Measurements from ENCODE around the gene IGF1R. TPM values are rescaled to one million over a fixed set of nuclear protein-coding genes. Genes with fewer than 3 reads are reported as not detected.

Gene IGF1R
- total RNA-seq, 2 experiments from 2014 or later: 22.8 to 24.7 TPM

DNA sequence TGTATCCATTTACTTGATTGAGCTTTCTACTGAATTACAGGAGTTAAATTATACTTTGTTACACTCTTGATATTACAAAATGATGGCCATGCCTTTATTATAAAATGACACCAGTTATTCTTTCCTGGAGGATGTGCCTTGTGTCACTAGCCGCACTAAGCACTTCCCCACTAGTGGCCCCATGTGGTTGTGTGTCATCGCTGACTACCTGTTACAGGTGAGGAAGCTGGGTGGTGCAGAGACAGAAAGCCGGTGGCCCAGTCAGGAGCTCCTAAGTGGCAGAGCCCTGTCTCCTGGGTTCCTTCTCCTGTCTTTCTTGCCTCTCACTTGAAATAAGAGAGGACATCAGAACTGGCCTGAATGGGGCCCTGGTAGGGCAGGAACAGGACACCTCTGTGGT, 96.8 kb downstream of the IGF1R start:
- H3K27me3 Mint-ChIP-seq: no peaks in the 10 kb centered on the region
- no peak for ATAC-seq
- no peak overlapping the region for H3K4me3 Mint-ChIP-seq
- DNase-seq: no peak
- ChIA-PET POLR2A (no interaction called here), CTCF (interaction anchor here (0.9 to 1.8 kb wide), 3 partner anchors 9 to 85 kb away, joined by 3 to 4 read pairs (median 3); no protein-coding TSS in a partner anchor)
- TF ChIP-seq, protein P1, sequence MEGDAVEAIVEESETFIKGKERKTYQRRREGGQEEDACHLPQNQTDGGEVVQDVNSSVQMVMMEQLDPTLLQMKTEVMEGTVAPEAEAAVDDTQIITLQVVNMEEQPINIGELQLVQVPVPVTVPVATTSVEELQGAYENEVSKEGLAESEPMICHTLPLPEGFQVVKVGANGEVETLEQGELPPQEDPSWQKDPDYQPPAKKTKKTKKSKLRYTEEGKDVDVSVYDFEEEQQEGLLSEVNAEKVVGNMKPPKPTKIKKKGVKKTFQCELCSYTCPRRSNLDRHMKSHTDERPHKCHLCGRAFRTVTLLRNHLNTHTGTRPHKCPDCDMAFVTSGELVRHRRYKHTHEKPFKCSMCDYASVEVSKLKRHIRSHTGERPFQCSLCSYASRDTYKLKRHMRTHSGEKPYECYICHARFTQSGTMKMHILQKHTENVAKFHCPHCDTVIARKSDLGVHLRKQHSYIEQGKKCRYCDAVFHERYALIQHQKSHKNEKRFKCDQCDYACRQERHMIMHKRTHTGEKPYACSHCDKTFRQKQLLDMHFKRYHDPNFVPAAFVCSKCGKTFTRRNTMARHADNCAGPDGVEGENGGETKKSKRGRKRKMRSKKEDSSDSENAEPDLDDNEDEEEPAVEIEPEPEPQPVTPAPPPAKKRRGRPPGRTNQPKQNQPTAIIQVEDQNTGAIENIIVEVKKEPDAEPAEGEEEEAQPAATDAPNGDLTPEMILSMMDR (IDR thresholded peaks at IDR 0.05): no peak
- intact Hi-C loops (cut with micrococcal nuclease): no loop called here
- peaks cover 53% of the 10 kb centered on the region for H3K4me1 Mint-ChIP-seq (ENCODE audit: low read depth)
- H3K27ac Mint-ChIP-seq: no peak overlapping the region
- no peaks in the 10 kb centered on the region for H3K36me3 Mint-ChIP-seq (ENCODE audit: low read depth)
- H3K9me3 Mint-ChIP-seq: no peaks in the 10 kb centered on the region

DNA sequence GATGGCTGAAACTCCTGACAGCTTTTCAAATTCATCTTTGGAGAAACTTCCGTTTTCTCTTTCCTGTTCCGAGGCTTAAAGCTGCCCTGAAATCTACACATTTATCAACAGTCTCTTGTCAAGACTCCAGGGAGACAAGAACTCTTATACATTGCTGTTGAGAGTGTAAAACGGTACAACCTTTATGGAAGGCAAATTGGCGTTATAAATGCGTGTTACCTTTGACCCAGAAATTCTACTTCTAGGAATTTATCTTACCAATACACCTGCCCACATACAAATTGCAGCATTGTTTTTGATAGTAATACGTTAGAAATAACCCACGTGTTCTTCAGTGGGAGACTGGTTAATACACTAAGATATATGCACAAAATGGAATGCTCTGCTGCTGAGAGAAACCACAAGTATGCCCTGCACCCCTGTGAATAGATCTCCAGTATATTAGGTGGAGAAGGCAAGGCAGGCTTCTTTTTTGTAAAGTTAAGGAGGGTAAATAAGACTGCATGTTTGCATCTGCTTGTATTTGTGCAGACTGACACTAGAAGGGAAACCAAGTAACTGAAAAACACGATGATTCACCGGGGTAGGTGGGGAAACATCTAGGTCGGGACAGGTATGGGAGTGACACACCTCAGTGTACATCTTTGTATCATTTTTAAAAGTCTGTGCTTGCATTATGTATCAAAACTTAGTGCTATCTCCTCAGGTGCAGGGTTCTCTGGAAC, 97.5 kb downstream of the IGF1R start:
- no peaks in the 10 kb centered on the region for H3K27me3 Mint-ChIP-seq
- TF ChIP-seq, protein P1 (IDR thresholded peaks at IDR 0.05): no peak
- no peak for ATAC-seq
- H3K4me1 Mint-ChIP-seq (ENCODE audit: low read depth): peaks cover 49% of the 10 kb centered on the region
- no peak overlapping the region for H3K4me3 Mint-ChIP-seq
- H3K9me3 Mint-ChIP-seq: no peaks in the 10 kb centered on the region
- ChIA-PET POLR2A (no interaction called here), CTCF (interaction anchor here (0.9 to 1.8 kb wide), 2 partner anchors 8 to 33 kb away, joined by 3 to 4 read pairs; no protein-coding TSS in a partner anchor)
- intact Hi-C loops (cut with micrococcal nuclease): no loop called here
- H3K27ac Mint-ChIP-seq: no peak overlapping the region
- H3K36me3 Mint-ChIP-seq (ENCODE audit: low read depth): no peaks in the 10 kb centered on the region
- DNase-seq: no peak

DNA sequence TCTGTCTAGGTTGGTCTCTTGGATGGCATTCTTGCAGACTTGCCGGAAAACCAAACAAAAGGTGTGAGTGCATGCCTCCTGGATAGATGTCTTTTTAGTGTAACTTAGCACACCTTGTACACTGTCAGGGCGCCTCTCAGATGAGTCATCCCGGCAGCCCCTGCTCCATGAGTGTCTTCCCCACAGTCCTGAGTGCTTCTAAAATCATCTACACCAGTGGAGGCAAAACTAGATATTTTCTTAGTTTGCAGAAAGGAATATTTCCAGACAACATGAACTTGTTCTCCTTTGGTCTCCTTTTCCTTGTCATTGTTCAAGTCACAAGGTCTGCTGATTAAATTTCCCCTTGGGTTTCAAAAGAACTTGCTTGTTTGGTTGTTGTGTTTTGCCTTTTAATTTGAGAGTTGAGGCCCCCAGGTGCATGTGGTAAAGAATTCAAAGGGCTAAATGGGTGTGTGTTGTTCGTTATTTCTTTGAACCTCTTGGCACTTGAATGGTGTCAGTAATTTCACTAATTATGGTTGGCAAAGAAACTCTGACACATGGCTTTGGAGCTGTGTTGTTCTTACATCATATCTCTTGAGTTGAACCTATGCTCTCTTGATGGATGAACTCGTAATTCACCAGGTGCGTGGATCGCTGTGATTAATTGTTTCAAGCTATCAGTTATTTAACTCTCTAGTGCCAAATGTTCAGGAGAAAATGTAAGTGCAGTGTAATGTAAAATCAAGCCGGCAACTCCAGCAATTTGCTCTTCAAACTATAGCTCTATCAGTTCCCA, 98.2 kb downstream of the IGF1R start:
- H3K27me3 Mint-ChIP-seq: no peaks in the 10 kb centered on the region
- ChIA-PET POLR2A (no interaction called here), CTCF (interaction anchor here (1.1 kb wide), 1 partner anchor 227 kb away, joined by 3 read pairs; no protein-coding TSS in a partner anchor)
- DNase-seq: no peak
- H3K27ac Mint-ChIP-seq: no peak overlapping the region
- intact Hi-C loops (cut with micrococcal nuclease): no loop called here
- no peak for ATAC-seq
- H3K9me3 Mint-ChIP-seq: no peaks in the 10 kb centered on the region
- no peak overlapping the region for H3K4me3 Mint-ChIP-seq
- H3K4me1 Mint-ChIP-seq (ENCODE audit: low read depth): peaks cover 46% of the 10 kb centered on the region
- TF ChIP-seq, protein P1 (IDR thresholded peaks at IDR 0.05): no peak
- H3K36me3 Mint-ChIP-seq (ENCODE audit: low read depth): no peaks in the 10 kb centered on the region

DNA sequence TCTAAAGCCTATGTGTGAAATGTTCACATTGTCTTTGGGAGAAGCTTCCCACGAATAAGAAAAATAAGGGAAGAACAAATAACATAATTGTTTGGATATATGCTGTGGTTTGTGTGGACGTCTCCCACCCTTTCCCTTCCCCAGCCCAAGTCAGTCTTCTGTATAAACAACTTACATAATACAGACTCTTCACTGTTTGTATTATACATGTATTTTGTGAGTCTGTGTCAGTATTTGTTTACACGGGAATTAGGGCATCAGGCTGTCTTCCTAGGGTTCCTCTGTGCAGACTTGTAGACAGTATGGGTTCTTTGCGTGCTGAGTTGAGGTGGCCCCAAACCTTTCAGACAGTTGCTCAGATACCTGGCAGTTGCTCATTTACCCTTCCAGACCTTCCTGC, 103.4 kb downstream of the IGF1R start:
- Mint-ChIP-seq H3K4me1 (ENCODE audit: low read depth) (peaks cover 18% of the 10 kb centered on the region), H3K4me3 (no peak overlapping the region), H3K27ac (no peak overlapping the region), H3K27me3 (no peaks in the 10 kb centered on the region), H3K36me3 (ENCODE audit: low read depth) (no peaks in the 10 kb centered on the region), H3K9me3 (no peaks in the 10 kb centered on the region)
- ATAC-seq: no peak
- CTCF ChIA-PET: no interaction called here
- intact Hi-C loops (cut with micrococcal nuclease): no loop called here
- POLR2A ChIA-PET: no interaction called here
- TF ChIP-seq, protein P1 (IDR thresholded peaks at IDR 0.05): no peak
- DNase-seq: no peak

Measured in activated CD8-positive, alpha-beta T cell treated with anti-CD3 and anti-CD28 coated beads for 36 hours (primary cell).